ENCODE results near the gene RPA3. TPM values are rescaled to one million over a fixed set of nuclear protein-coding genes. Genes with fewer than 3 reads are reported as not detected.

Gene RPA3
- total and polyA plus RNA-seq, 5 experiments from 2014 or later = 29.7 to 97.5 (median 78.6) TPM

GRCh38 chr7:7701527-7701926 is 16.9 kb downstream of the RPA3 start:
- H3K4me1 Mint-ChIP-seq = peaks cover 12 to 54% (median 28%) of the 10 kb centered on the region in 4 donors
- POLR2A ChIA-PET = no interaction called here
- H3K4me3 Mint-ChIP-seq = no peak overlapping the region
- H3K27me3 Mint-ChIP-seq = no peaks in the 10 kb centered on the region
- DNase-seq = no peak
- peaks cover 0 to 22% (median 10%) of the 10 kb centered on the region in 3 donors for H3K36me3 Mint-ChIP-seq
- ATAC-seq = no peak
- H3K9me3 Mint-ChIP-seq = no peaks in the 10 kb centered on the region
- H3K27ac Mint-ChIP-seq = peak overlapping the region in 1 of 10 donors; percentile 40

DNA sequence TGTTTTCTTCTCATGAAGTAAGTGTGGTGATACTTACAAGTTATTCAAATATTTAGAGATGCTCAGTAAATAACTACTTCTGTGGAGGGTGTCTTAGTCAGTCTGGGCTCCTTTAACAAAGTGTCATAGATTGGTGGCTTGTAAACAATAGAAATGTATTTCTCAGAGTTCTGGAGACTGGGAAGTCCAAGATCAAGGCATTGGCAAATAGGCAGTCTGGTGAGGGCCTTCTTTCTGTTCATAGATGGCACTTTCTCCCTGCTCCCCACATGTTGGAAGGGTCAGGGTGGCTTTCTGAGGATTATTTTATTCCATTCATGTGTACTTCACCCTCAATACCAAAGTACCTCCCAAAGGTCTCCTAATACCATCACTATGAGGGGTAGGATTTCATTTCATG is 18.4 kb downstream of the RPA3 start:
- Mint-ChIP-seq H3K9me3 (no peaks in the 10 kb centered on the region), H3K27me3 (no peaks in the 10 kb centered on the region), H3K36me3 (peaks cover 1 to 33% (median 17%) of the 10 kb centered on the region in 3 donors), H3K27ac (peak overlapping the region in 1 of 10 donors; percentile 43), H3K4me3 (no peak overlapping the region), H3K4me1 (peaks cover 8 to 43% (median 28%) of the 10 kb centered on the region in 4 donors)
- DNase-seq (no peak), ATAC-seq (no peak)
- POLR2A ChIA-PET = no interaction called here

DNA sequence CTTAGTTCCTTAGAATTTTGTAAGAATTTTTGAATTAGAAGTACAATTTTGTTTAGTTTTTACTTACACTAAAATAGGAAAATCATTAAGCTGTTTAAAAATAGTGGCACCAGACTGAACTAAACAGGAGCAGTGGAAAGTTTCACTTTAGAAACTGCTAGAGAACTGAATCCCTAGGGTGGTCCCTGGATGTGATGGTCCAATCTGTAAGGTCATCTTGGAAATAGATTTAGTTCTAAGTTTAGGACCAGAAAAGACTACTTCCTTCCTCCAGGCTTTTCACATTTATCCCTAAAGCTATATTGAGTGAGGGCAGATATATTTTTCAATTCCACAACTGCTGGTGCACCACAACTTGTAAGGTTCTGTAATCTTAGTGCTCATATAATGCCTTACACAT is 19.0 kb downstream of the RPA3 start:
- Mint-ChIP-seq H3K27ac (peak overlapping the region in 1 of 10 donors; percentile 43), H3K36me3 (peaks cover 7 to 39% (median 20%) of the 10 kb centered on the region in 3 donors), H3K9me3 (peaks cover 0 to 4% (median 0%) of the 10 kb centered on the region in 9 donors), H3K4me1 (peaks cover 11 to 42% (median 29%) of the 10 kb centered on the region in 4 donors), H3K27me3 (no peaks in the 10 kb centered on the region), H3K4me3 (no peak overlapping the region)
- ATAC-seq = no peak
- no peak for DNase-seq
- POLR2A ChIA-PET = no interaction called here

GRCh38 chr7:7698930-7699329 is 19.5 kb downstream of the RPA3 start:
- no peak overlapping the region for H3K27ac Mint-ChIP-seq
- POLR2A ChIA-PET = no interaction called here

GRCh38 chr7:7696458-7697119 is 21.8 kb downstream of the RPA3 start:
- POLR2A ChIA-PET = interaction anchor here (0.7 kb wide), 1 partner anchor 224 kb away, joined by 4 read pairs; no protein-coding TSS in a partner anchor
- ATAC-seq = no peak
- Mint-ChIP-seq H3K9me3 (peaks cover 0 to 5% (median 0%) of the 10 kb centered on the region in 9 donors), H3K4me3 (no peak overlapping the region), H3K36me3 (peaks cover 14 to 42% (median 26%) of the 10 kb centered on the region in 3 donors), H3K27ac (peak overlapping the region in 4 of 10 donors; percentile 32 to 42 (median 40)), H3K27me3 (no peaks in the 10 kb centered on the region), H3K4me1 (peaks cover 9 to 38% (median 23%) of the 10 kb centered on the region in 4 donors)
- DNase-seq = no peak

More at GRCh38 chr7:7698930-7699329, 19.5 kb downstream of the RPA3 start:
- Mint-ChIP-seq H3K4me3 (no peak overlapping the region), H3K36me3 (peaks cover 9 to 41% (median 21%) of the 10 kb centered on the region in 3 donors), H3K27me3 (no peaks in the 10 kb centered on the region), H3K9me3 (peaks cover 0 to 5% (median 0%) of the 10 kb centered on the region in 9 donors), H3K4me1 (peaks cover 11 to 42% (median 29%) of the 10 kb centered on the region in 4 donors)
- DNase-seq (no peak), ATAC-seq (no peak)

DNA sequence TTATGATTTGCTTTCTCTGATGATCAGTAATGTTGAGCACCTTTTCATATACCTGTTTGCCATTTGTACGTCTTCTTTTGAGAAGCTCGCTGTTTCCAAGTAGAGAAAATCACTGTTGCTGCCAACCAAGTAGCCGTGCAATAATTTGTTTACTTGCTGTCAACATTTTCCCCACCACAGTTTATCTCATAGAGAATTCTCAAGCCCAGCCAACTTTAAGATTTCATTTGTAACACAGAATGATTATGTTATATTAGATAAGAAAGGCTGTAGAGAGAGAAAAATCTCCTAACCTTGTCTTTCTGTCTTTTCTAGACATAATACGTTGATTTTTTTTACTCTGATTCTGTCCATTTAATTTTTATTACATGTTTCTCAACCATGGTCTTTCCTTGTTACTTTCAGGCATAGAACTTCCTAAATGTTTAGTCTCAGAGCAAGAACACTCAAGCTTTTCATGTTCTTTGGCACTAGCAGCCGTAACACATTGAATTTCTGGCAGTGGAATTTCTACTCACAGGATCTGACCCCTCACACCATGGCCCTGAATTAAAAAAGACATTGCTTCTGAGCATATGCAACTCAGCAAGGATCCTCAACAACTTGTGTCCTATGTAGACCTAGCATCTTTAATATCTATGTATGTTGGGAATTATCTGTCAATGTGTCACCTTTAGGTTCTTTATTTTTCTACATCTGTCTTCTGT is 23.1 kb downstream of the RPA3 start:
- no peaks in the 10 kb centered on the region for H3K27me3 Mint-ChIP-seq
- H3K36me3 Mint-ChIP-seq = peaks cover 14 to 39% (median 26%) of the 10 kb centered on the region in 3 donors
- ATAC-seq (no peak), DNase-seq (no peak)
- H3K4me1 Mint-ChIP-seq = peaks cover 9 to 29% (median 18%) of the 10 kb centered on the region in 4 donors
- H3K9me3 Mint-ChIP-seq = peaks cover 0 to 5% (median 0%) of the 10 kb centered on the region in 9 donors
- no peak overlapping the region for H3K27ac Mint-ChIP-seq
- H3K4me3 Mint-ChIP-seq = no peak overlapping the region
- POLR2A ChIA-PET = no interaction called here

GRCh38 chr7:7694542-7694941 is 23.9 kb downstream of the RPA3 start:
- Mint-ChIP-seq H3K36me3 (peaks cover 14 to 37% (median 25%) of the 10 kb centered on the region in 3 donors), H3K4me1 (peaks cover 9 to 27% (median 16%) of the 10 kb centered on the region in 4 donors), H3K4me3 (no peak overlapping the region), H3K27me3 (no peaks in the 10 kb centered on the region), H3K9me3 (peaks cover 0 to 5% (median 0%) of the 10 kb centered on the region in 9 donors), H3K27ac (no peak overlapping the region)
- ATAC-seq (no peak), DNase-seq (no peak)
- POLR2A ChIA-PET = no interaction called here

- peaks cover 8 to 27% (median 16%) of the 10 kb centered on the region in 4 donors for H3K4me1 Mint-ChIP-seq
- H3K4me3 Mint-ChIP-seq = no peak overlapping the region
- peaks cover 0 to 5% (median 0%) of the 10 kb centered on the region in 9 donors for H3K9me3 Mint-ChIP-seq
- H3K27me3 Mint-ChIP-seq = no peaks in the 10 kb centered on the region
- peaks cover 14 to 37% (median 25%) of the 10 kb centered on the region in 3 donors for H3K36me3 Mint-ChIP-seq
- DNase-seq (no peak), ATAC-seq (no peak)
- POLR2A ChIA-PET = no interaction called here
- no peak overlapping the region for H3K27ac Mint-ChIP-seq
These were observed 24.5 kb downstream of the RPA3 start for GRCh38 chr7:7693881-7694280.

GRCh38 chr7:7688956-7689355 is 29.5 kb downstream of the RPA3 start:
- Mint-ChIP-seq H3K4me1 (peaks cover 16 to 28% (median 21%) of the 10 kb centered on the region in 4 donors), H3K27me3 (no peaks in the 10 kb centered on the region), H3K27ac (peak overlapping the region in 1 of 10 donors; percentile 26), H3K9me3 (no peaks in the 10 kb centered on the region), H3K4me3 (no peak overlapping the region), H3K36me3 (peaks cover 5 to 25% (median 7%) of the 10 kb centered on the region in 3 donors)
- ATAC-seq = no peak
- DNase-seq = no peak
- POLR2A ChIA-PET = no interaction called here

DNA sequence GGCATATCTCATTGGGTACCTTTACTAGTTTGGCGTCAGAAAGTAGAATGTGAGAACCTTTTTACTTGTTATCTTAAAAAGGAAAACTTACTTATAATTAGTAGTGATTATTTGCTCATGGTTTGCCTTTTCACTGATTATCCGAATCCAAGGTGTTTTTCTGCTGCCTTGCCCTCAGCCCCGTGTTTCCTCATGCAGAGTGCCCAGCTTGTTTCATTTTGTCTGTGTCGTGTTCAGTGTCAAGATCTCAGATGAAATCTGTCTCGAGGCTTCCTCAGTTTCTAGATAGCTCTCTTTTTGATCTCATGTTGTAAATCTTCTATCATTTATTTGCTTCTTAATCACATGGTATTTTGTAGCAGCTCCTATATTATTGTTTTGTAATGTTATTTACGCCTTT is 30.1 kb downstream of the RPA3 start:
- POLR2A ChIA-PET = no interaction called here

GRCh38 chr7:7687800-7688199 is 30.6 kb downstream of the RPA3 start:
- peaks cover 5 to 23% (median 9%) of the 10 kb centered on the region in 3 donors for H3K36me3 Mint-ChIP-seq

More for the DNA sequence above, 30.1 kb downstream of the RPA3 start:
- Mint-ChIP-seq H3K27me3 (no peaks in the 10 kb centered on the region), H3K27ac (peak overlapping the region in 2 of 10 donors; percentile 46 to 62), H3K4me3 (no peak overlapping the region), H3K36me3 (peaks cover 5 to 25% (median 9%) of the 10 kb centered on the region in 3 donors), H3K9me3 (no peaks in the 10 kb centered on the region), H3K4me1 (peaks cover 16 to 28% (median 21%) of the 10 kb centered on the region in 4 donors)
- DNase-seq (no peak), ATAC-seq (no peak)

DNA sequence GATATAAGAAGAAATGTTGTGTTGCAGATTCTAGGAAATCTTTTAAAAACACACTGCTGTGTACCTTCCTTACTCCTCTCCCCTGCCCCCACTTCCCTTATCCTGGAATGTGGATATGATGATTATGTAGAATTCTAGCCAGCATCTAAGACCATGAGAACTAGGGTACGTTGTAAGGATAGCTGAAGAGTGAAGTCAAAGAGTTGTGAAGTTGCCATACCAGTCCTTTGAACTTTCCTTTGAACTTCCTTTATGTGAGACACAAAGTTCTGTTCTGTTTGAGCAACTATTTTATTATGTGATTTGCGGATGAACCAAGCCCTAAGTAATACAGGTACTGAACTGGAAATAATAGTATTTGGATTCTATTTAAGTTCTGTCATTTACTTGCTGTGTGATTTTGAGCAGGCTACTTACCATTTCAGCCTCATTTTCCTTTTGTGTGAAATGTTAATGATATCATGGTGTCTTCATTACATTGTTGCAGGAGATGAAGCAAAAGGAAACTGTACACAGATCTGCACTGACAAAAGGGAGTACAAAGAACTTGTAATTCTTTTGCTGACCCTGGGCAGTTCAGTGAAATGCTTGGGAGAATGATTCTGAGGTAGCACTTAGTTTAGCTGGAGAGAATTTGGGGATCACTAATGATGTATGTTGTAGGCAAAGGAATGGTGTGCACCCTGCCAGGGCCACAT is 31.4 kb downstream of the RPA3 start:
- H3K4me3 Mint-ChIP-seq = no peak overlapping the region
- DNase-seq = no peak
- no peaks in the 10 kb centered on the region for H3K9me3 Mint-ChIP-seq
- no peak for ATAC-seq
- peaks cover 19 to 36% (median 25%) of the 10 kb centered on the region in 4 donors for H3K4me1 Mint-ChIP-seq
- POLR2A ChIA-PET = no interaction called here
- H3K27me3 Mint-ChIP-seq = no peaks in the 10 kb centered on the region
- H3K27ac Mint-ChIP-seq = peak overlapping the region in 1 of 10 donors; percentile 41
- peaks cover under 1 to 14% (median 2%) of the 10 kb centered on the region in 3 donors for H3K36me3 Mint-ChIP-seq

More at GRCh38 chr7:7687800-7688199, 30.6 kb downstream of the RPA3 start:
- Mint-ChIP-seq H3K4me1 (peaks cover 19 to 29% (median 24%) of the 10 kb centered on the region in 4 donors), H3K4me3 (no peak overlapping the region), H3K9me3 (no peaks in the 10 kb centered on the region), H3K27ac (no peak overlapping the region), H3K27me3 (no peaks in the 10 kb centered on the region)
- POLR2A ChIA-PET = no interaction called here
- ATAC-seq (no peak), DNase-seq (no peak)
